HG03280 (cell line): ENCODE data around the gene CENPQ.

Experiments
- ATAC-seq: cut with Tn5 transposase; IDR thresholded peaks from one replicate; pipeline ENCODE4 v1.9.1; 2021; ENCODE audit warnings: mild to moderate bottlenecking, moderate library complexity; ENCODE audit not compliant: unreplicated experiment

CENPQ gene

GRCh38 chr6:49540614-49541013 lies 77.4 kb downstream of the CENPQ start:
- no peak for ATAC-seq

GRCh38 chr6:49541210-49541724 lies 78.1 kb downstream of the CENPQ start:
- no peak for ATAC-seq

GRCh38 chr6:49541936-49542335 lies 78.8 kb downstream of the CENPQ start:
- no peak for ATAC-seq
